MCF 10A (cell line): Measurements from ENCODE around the gene LRRC45. TPM values are rescaled to one million over a fixed set of nuclear protein-coding genes. Genes with fewer than 3 reads are reported as not detected.

Experiments
- BruUV-seq: library from RNA; stranded (reverse); fragments of 400-500 nt; replicated peaks from 2 replicates; lab custom pipeline; 2021; lab: Mats Ljungman, UMichigan
- CTCF ChIA-PET: fragments of 300-600 bp; sonication (Branson Sonifier 250); formaldehyde crosslinking; extraction: SDS; loops from one replicate; lab custom pipeline; 2021; ENCODE audit warnings: antibody characterized with exemption, inconsistent platforms; lab: Yijun Ruan, JAX
- POLR2A ChIA-PET: fragments of 300-600, 350-650 bp; sonication (Branson Sonifier 250); formaldehyde crosslinking; extraction: SDS; loops from one replicate; lab custom pipeline; 2020; ENCODE audit warnings: antibody characterized with exemption, inconsistent platforms; lab: Yijun Ruan, JAX
- DNase-seq: peaks from one replicate; pipeline ENCODE4 v3.0.0-alpha.2; 2018; ENCODE audit not compliant: unreplicated experiment
- H3K27ac Mint-ChIP-seq: one replicate; pipeline ENCODE4 v1.8.0; 2022; ENCODE audit warnings: mild to moderate bottlenecking, low read depth, mixed read lengths; ENCODE audit not compliant: unreplicated experiment
- H3K27me3 Mint-ChIP-seq: one replicate; pipeline ENCODE4 v1.8.0; 2022; ENCODE audit warnings: mixed read lengths; ENCODE audit not compliant: insufficient read depth, unreplicated experiment
- H3K36me3 Mint-ChIP-seq: one replicate; pipeline ENCODE4 v1.8.0; 2022; ENCODE audit warnings: mild to moderate bottlenecking, moderate library complexity, mixed read lengths; ENCODE audit not compliant: insufficient read depth, unreplicated experiment
- H3K4me1 Mint-ChIP-seq: one replicate; pipeline ENCODE4 v1.8.0; 2022; ENCODE audit warnings: mixed read lengths; ENCODE audit not compliant: insufficient read depth, unreplicated experiment
- H3K4me3 Mint-ChIP-seq: one replicate; pipeline ENCODE4 v1.8.0; 2022; ENCODE audit warnings: mild to moderate bottlenecking, moderate library complexity, mixed read lengths; ENCODE audit not compliant: unreplicated experiment
- H3K9me3 Mint-ChIP-seq: one replicate; pipeline ENCODE4 v1.8.0; 2022; ENCODE audit warnings: mixed read lengths; ENCODE audit not compliant: unreplicated experiment
- CTCF ChIP-seq: fragments of 200-600 bp; IDR thresholded peaks from one replicate; pipeline ENCODE4 v1.8.0; 2022; ENCODE audit warnings: antibody characterized with exemption, mild to moderate bottlenecking; ENCODE audit not compliant: unreplicated experiment
- intact Hi-C: fragments of 100-400 bp; cut with micrococcal nuclease; formaldehyde crosslinking; loops from 2 replicates; pipeline ENCODE4 v1.14.1; 2022
- total RNA-seq: library from RNA; stranded (reverse); gene quantifications from 2 replicates; pipeline ENCODE4 v1.2.3, GENCODE V29; 2022

Gene LRRC45
- total RNA-seq, 1 experiment from 2014 or later: 3.4 TPM

- peaks cover 41% of the 10 kb centered on the region for H3K36me3 Mint-ChIP-seq
- H3K27ac Mint-ChIP-seq: no peak overlapping the region
- intact Hi-C loops: no loop called here
- CTCF ChIA-PET: interaction anchor here (0.9 to 1.3 kb wide), 2 partner anchors 18 to 25 kb away, joined by 3 to 4 read pairs; partner anchors contain the start of gene DCXR
- H3K4me1 Mint-ChIP-seq: no peaks in the 10 kb centered on the region
- no peak for DNase-seq
- no peak for TF ChIP-seq CTCF
- H3K9me3 Mint-ChIP-seq: no peaks in the 10 kb centered on the region
- H3K27me3 Mint-ChIP-seq: no peaks in the 10 kb centered on the region
- no TSS peak for BruUV-seq
- POLR2A ChIA-PET: interaction anchor here (1.6 to 2.2 kb wide), 3 partner anchors 11 to 22 kb away, joined by 4 to 9 read pairs (median 6); partner anchors contain the start of genes DCXR and DUS1L
- no peak overlapping the region for H3K4me3 Mint-ChIP-seq
Measured at GRCh38 chr17:82055023-82055964, 32.2 kb downstream of the LRRC45 start.

- CTCF ChIA-PET: interaction anchor here (0.6 to 1.3 kb wide), 3 partner anchors 18 to 302 kb away, joined by 3 to 4 read pairs (median 3); partner anchors contain the start of gene DCXR
- Mint-ChIP-seq H3K9me3 (no peaks in the 10 kb centered on the region), H3K36me3 (peaks cover 49% of the 10 kb centered on the region), H3K27ac (no peak overlapping the region), H3K27me3 (no peaks in the 10 kb centered on the region), H3K4me3 (no peak overlapping the region), H3K4me1 (no peaks in the 10 kb centered on the region)
- intact Hi-C loops: no loop called here
- no peak for DNase-seq
- BruUV-seq: no TSS peak
- POLR2A ChIA-PET: interaction anchor here (2.1 kb wide), 1 partner anchor 18 kb away, joined by 10 read pairs; the partner anchor contains the start of gene DCXR
- TF ChIP-seq CTCF: no peak
Measured at GRCh38 chr17:82055965-82056728, 33.0 kb downstream of the LRRC45 start.

- no peak for TF ChIP-seq CTCF
- POLR2A ChIA-PET: interaction anchor here (0.6 to 2.1 kb wide), 2 partner anchors 19 to 20 kb away, joined by 3 to 10 read pairs; partner anchors contain the start of gene DCXR
- CTCF ChIA-PET: interaction anchor here (0.6 kb wide), 1 partner anchor 301 kb away, joined by 3 read pairs; no protein-coding TSS in a partner anchor
- Mint-ChIP-seq H3K27ac (no peak overlapping the region), H3K4me1 (no peaks in the 10 kb centered on the region), H3K4me3 (no peak overlapping the region), H3K27me3 (no peaks in the 10 kb centered on the region), H3K9me3 (no peaks in the 10 kb centered on the region), H3K36me3 (peaks cover 53% of the 10 kb centered on the region)
- intact Hi-C loops: no loop called here
- TSS peak; percentile 63 for BruUV-seq
- DNase-seq: no peak
Measured at GRCh38 chr17:82056729-82057621, 33.9 kb downstream of the LRRC45 start.
